ENCODE results near the gene B4GALT5. TPM values are rescaled to one million over a fixed set of nuclear protein-coding genes. Genes with fewer than 3 reads are reported as not detected.

B4GALT5 gene
- polyA plus RNA-seq, 1 of the 3 experiments (the other 2 are of a cell fraction), result 35.1 TPM

GRCh38 chr20:49584418-49585382 is 129.0 kb downstream of the B4GALT5 start (continued):
- TF ChIP-seq NRF1 (IDR thresholded peaks at IDR 0.05; ENCODE audit: low read depth, low read length), result no peak
- TF ChIP-seq JUND (IDR thresholded peaks at IDR 0.05), result no peak

GRCh38 chr20:49583669-49584417 is 129.8 kb downstream of the B4GALT5 start:
- TF ChIP-seq ZBTB33 (IDR thresholded peaks at IDR 0.05; ENCODE audit: borderline replicate concordance, low read depth) (no peak), RAD21 (IDR thresholded peaks at IDR 0.05; ENCODE audit: low read length) (no peak), RCOR1 (IDR thresholded peaks at IDR 0.05; ENCODE audit: low read length) (peak; percentile 38; the same call in 1 of the 2 replicates), FOXJ3 (CRISPR knock-in tag; IDR thresholded peaks at IDR 0.05) (no peak), YY1 (IDR thresholded peaks at IDR 0.05; ENCODE audit: low read depth) (no peak), GABPA (IDR thresholded peaks at IDR 0.05; ENCODE audit: low read depth) (no peak), SIN3A (IDR thresholded peaks at IDR 0.05; ENCODE audit: borderline replicate concordance, low read depth, low read length) (no peak), USF2 (IDR thresholded peaks at IDR 0.05; ENCODE audit: borderline replicate concordance, low read depth, low read length) (no peak), RFX5 (IDR thresholded peaks at IDR 0.05; ENCODE audit: low read length) (no peak), RXRA (IDR thresholded peaks at IDR 0.05; ENCODE audit: borderline replicate concordance, low read depth) (peak; percentile 69; the same call in 1 of the 2 replicates), NFIC (IDR thresholded peaks at IDR 0.05; ENCODE audit: borderline replicate concordance) (0 out of 2 replicates have a peak, but pooled peaks have one; percentile 5)
- Histone ChIP-seq H3K9ac (no peak overlapping the region), H3F3A (replicated peaks; ENCODE audit: insufficient read depth) (peaks cover 4% of the 10 kb centered on the region), H3K79me2 (ENCODE audit: insufficient read depth) (no peaks in the 10 kb centered on the region), H3K4me2 (no peak overlapping the region), H3K36me3 (replicated peaks in 1 of 2; ENCODE audit: control insufficient read depth in 1 of 2, insufficient read depth in 2 of 2, low read length in 1 of 2) (no peaks in the 10 kb centered on the region), H3K9me2 (no peaks in the 10 kb centered on the region), H4K20me1 (ENCODE audit: insufficient read depth) (no peaks in the 10 kb centered on the region), H2AFZ (ENCODE audit: low read depth) (no peak overlapping the region), H3K4me3 (ENCODE audit: low read depth in 2 of 2, low read length in 1 of 2) (no peak overlapping the region), H3K27ac (ENCODE audit: low read depth in 2 of 2, low read length in 1 of 2) (no peak overlapping the region; a peak in 1 of 4 replicates), H3K9me3 (no peaks in the 10 kb centered on the region), H3K27me3 (ENCODE audit: insufficient read depth) (no peaks in the 10 kb centered on the region), H3K4me1 (ENCODE audit: control insufficient read depth in 1 of 2, insufficient read depth in 2 of 2, low read depth in 1 of 2, low read length in 1 of 2) (peaks cover 0 to 10% of the 10 kb centered on the region in 2 experiments; a peak in 2 of 4 replicates)
- ChIA-PET CTCF (interaction anchor here (0.6 to 5.3 kb wide), 10 partner anchors 9 to 262 kb away, joined by 3 to 33 read pairs (median 4); no protein-coding TSS in a partner anchor), POLR2A (no interaction called here)
- no peak for DNase-seq
- WGBS (ENCODE audit: low lambda C conversion rate), result 62% methylated on average over 12 of the region's 12 CpGs

Measured in SK-N-SH (cell line).